ENCODE results near the gene MAGOHB.

DNA sequence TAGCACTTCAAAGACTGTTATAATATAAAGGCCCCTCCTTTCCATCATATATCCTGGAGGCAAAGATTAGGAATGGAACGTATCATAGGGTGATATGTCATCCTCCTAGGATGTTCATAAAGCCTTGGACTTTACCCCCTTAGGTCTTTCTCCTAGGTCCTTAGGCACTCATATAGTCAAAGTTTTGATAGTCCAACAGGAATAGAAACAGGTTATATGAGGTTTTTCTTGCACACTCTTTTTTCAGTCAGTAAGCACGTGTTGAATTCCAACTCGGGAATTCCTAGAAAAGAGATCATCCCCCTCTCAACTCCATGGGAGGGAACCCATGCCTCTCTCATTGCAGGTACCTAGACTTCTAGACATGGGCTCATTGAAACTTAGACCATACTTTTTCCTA is 20.1 kb upstream of the MAGOHB start:
- TF ChIP-seq POLR2A (IDR thresholded peaks at IDR 0.05) (no peak), CTCF (IDR thresholded peaks at IDR 0.05) (no peak)
